A549 treated with dexamethasone at 1 μM for 4 hours (cell line): Measurements from ENCODE around the gene SLPI. TPM values are rescaled to one million over a fixed set of nuclear protein-coding genes. Genes with fewer than 3 reads are reported as not detected.

ENCODE experiments used
- total RNA-seq: library from RNA; stranded (reverse); fragments of 200-300 nt; extraction: Qiagen RNA extraction; gene quantifications from 5 replicates; pipeline ENCODE4 v1.2.3, GENCODE V29; 2022

Gene SLPI
- total RNA-seq, result 7.6 to 12.8 TPM (median 11.3 TPM) in 5 replicates

GRCh38 chr20:45254383-45255262 is at the start of gene SLPI:
Gene SLPI (minus strand): TSS chr20:45254564. CDS start chr20:45254543, 21 bp downstream.

GRCh38 chr20:45221076-45221475 is 33.3 kb downstream of the SLPI start, which contains the start of gene SEMG2:
Gene SEMG2 (plus strand): TSS chr20:45221373. CDS start chr20:45221390, 17 bp downstream.

GRCh38 chr20:45206725-45207124 is 47.6 kb downstream of the SLPI start, which contains the start of gene SEMG1:
Gene SEMG1 (plus strand): TSS chr20:45207033. CDS start chr20:45207054, 21 bp downstream.

Other genes starting within 250 kb of the SLPI start
- gene KCNS1, start 153.4 kb downstream of the SLPI start, total RNA-seq, result not detected in 5 replicates
- not detected in 5 replicates for gene WFDC5, start 139.4 kb downstream of the SLPI start, total RNA-seq
- not detected in 5 replicates for gene WFDC12, start 130.1 kb downstream of the SLPI start, total RNA-seq
- gene PI3, start 79.7 kb downstream of the SLPI start, total RNA-seq, result 1.9 to 4.3 TPM (median 2.3 TPM) in 5 replicates
- 0.05 TPM in 1 of 5 replicates, not detected in the others for gene SEMG1, start 47.5 kb downstream of the SLPI start, total RNA-seq
- not detected in 5 replicates for gene SEMG2, start 33.2 kb downstream of the SLPI start, total RNA-seq
- gene RBPJL, start 52.3 kb upstream of the SLPI start, total RNA-seq, result not detected in 5 replicates
- 0.03 to 0.14 TPM (median 0.07 TPM) in 5 replicates for gene MATN4, start 53.7 kb upstream of the SLPI start, total RNA-seq
- gene SDC4, start 93.9 kb upstream of the SLPI start, total RNA-seq, result 88.5 to 111 TPM (median 102 TPM) in 5 replicates
- 22.2 to 30.5 TPM (median 28.6 TPM) in 5 replicates for gene SYS1, start 108.6 kb upstream of the SLPI start, total RNA-seq
- gene TP53TG5, start 123.8 kb upstream of the SLPI start, total RNA-seq, result not detected in 5 replicates
- 21.7 to 26.4 TPM (median 23.8 TPM) in 5 replicates for gene DBNDD2, start 153.7 kb upstream of the SLPI start, total RNA-seq
- 82.5 to 106 TPM (median 104 TPM) in 5 replicates for gene PIGT, start 161.6 kb upstream of the SLPI start, total RNA-seq
- 0.18 TPM in 1 of 5 replicates, not detected in the others for gene WFDC2, start 215.2 kb upstream of the SLPI start, total RNA-seq